A673 (cell line): ENCODE results near the gene TMOD4. TPM values are rescaled to one million over a fixed set of nuclear protein-coding genes. Genes with fewer than 3 reads are reported as not detected.

ENCODE experiments used
- BruUV-seq: library from RNA; stranded (reverse); fragments of 400-500 nt; replicated peaks from 2 replicates; lab custom pipeline; 2021; lab: Mats Ljungman, UMichigan
- CTCF ChIA-PET: fragments of 300-600 bp; sonication (Branson Sonifier 250); formaldehyde crosslinking; loops from one replicate; lab custom pipeline; 2022; ENCODE audit warnings: antibody characterized with exemption; lab: Charles Lee
- POLR2A ChIA-PET: fragments of 300-600 bp; sonication (Branson Sonifier 250); formaldehyde crosslinking; loops from one replicate; lab custom pipeline; 2022; ENCODE audit warnings: antibody characterized with exemption; ENCODE audit not compliant: low non-redundant PET; lab: Charles Lee
- DNase-seq: peaks from one replicate; pipeline ENCODE4 v3.0.0-alpha.2; 2015; ENCODE audit warnings: low spot score
- H3K27ac ChIP-seq: fragments of 200-600 bp; sonication (generic); 2 replicates; pipeline ENCODE4 v1.5.1; 2016; ENCODE audit warnings: mixed run types, low read depth, mild to moderate bottlenecking, mixed read lengths, antibody characterized with exemption, low read length; ENCODE audit not compliant: poor library complexity, severe bottlenecking
- H3K27me3 ChIP-seq: fragments of 200-600 bp; sonication (generic); replicated peaks from 2 replicates; pipeline ENCODE4 v1.6.1; 2017; ENCODE audit warnings: mixed run types, low read depth, mild to moderate bottlenecking, mixed read lengths, antibody characterized with exemption, low read length; ENCODE audit not compliant: insufficient read depth, poor library complexity
- H3K36me3 ChIP-seq: fragments of 200-600 bp; sonication (generic); 2 replicates; pipeline ENCODE4 v1.6.1; 2016; ENCODE audit warnings: mixed run types, mild to moderate bottlenecking, mixed read lengths, antibody characterized with exemption, low read length; ENCODE audit not compliant: insufficient read depth, poor library complexity, severe bottlenecking
- H3K4me1 ChIP-seq: fragments of 200-600 bp; sonication (generic); 2 replicates; pipeline ENCODE4 v1.6.1; 2017; ENCODE audit warnings: mixed run types, mild to moderate bottlenecking, mixed read lengths, antibody characterized with exemption, low read length; ENCODE audit not compliant: insufficient read depth, poor library complexity, severe bottlenecking
- H3K4me3 ChIP-seq: fragments of 200-600 bp; sonication (generic); 2 replicates; pipeline ENCODE4 v1.5.1; 2016; ENCODE audit warnings: low read depth, mixed run types, mild to moderate bottlenecking, mixed read lengths, low read length; ENCODE audit not compliant: poor library complexity, severe bottlenecking
- H3K9me3 ChIP-seq: fragments of 200-600 bp; sonication (generic); 2 replicates; pipeline ENCODE4 v1.6.1; 2016; ENCODE audit warnings: mixed run types, low read depth, mild to moderate bottlenecking, mixed read lengths, antibody characterized with exemption, low read length; ENCODE audit not compliant: poor library complexity, severe bottlenecking
- EZH2 ChIP-seq: fragments of 200-600 bp; sonication (generic); IDR thresholded peaks from 2 replicates; pipeline ENCODE4 v1.6.1; 2017; ENCODE audit warnings: borderline replicate concordance, low read depth, mild to moderate bottlenecking, mixed read lengths, antibody characterized with exemption, low read length; ENCODE audit not compliant: poor library complexity, severe bottlenecking
- intact Hi-C: fragments of 100-400 bp; cut with micrococcal nuclease; formaldehyde crosslinking; loops from one replicate; pipeline ENCODE4 v1.10.0; 2022; ENCODE audit not compliant: unreplicated experiment
- total RNA-seq: library from RNA; stranded (reverse); gene quantifications from 2 replicates; pipeline ENCODE4 v1.2.3, GENCODE V29; 2021
- TF ChIP-seq, protein P1 (sequence below): fragments of 300-800, 200-600 bp; sonication (generic); conservative IDR thresholded peaks from 2 replicates; pipeline ENCODE4 v1.5.1; 2017; ENCODE audit warnings: low read depth, mild to moderate bottlenecking, antibody characterized with exemption, low read length, moderate library complexity, mixed read lengths

The TMOD4 gene
- total RNA-seq, 1 experiment from 2014 or later: 1.4 TPM

DNA sequence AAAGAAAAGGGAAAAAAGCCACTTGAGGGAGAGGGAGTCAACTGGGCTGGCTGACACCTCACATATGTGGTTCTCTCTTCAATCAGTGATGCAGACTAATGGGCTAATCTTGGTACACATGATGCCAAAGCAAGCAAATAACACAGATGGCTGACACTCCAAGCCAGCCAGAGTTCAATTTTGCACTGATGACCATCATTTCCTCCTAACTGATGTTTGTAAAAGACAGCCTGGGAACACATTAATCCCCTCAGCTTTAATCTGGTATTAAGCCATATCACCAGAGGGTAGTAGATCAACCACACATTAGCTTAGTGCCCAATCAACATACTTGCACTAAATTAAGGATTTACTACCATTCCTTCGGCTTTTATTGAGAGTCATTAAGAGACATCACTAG lies 11.4 kb upstream of the TMOD4 start:
- Histone ChIP-seq H3K4me1 (peaks cover 5% of the 10 kb centered on the region), H3K27ac (no peak overlapping the region), H3K27me3 (no peaks in the 10 kb centered on the region), H3K9me3 (no peaks in the 10 kb centered on the region), H3K36me3 (peaks cover 34% of the 10 kb centered on the region), H3K4me3 (no peak overlapping the region)
- no peak for DNase-seq
- POLR2A ChIA-PET: no interaction called here
- CTCF ChIA-PET: no interaction called here
- BruUV-seq: no TSS peak
- intact Hi-C loops: no loop called here
- no peak for TF ChIP-seq EZH2
- TF ChIP-seq, protein P1, sequence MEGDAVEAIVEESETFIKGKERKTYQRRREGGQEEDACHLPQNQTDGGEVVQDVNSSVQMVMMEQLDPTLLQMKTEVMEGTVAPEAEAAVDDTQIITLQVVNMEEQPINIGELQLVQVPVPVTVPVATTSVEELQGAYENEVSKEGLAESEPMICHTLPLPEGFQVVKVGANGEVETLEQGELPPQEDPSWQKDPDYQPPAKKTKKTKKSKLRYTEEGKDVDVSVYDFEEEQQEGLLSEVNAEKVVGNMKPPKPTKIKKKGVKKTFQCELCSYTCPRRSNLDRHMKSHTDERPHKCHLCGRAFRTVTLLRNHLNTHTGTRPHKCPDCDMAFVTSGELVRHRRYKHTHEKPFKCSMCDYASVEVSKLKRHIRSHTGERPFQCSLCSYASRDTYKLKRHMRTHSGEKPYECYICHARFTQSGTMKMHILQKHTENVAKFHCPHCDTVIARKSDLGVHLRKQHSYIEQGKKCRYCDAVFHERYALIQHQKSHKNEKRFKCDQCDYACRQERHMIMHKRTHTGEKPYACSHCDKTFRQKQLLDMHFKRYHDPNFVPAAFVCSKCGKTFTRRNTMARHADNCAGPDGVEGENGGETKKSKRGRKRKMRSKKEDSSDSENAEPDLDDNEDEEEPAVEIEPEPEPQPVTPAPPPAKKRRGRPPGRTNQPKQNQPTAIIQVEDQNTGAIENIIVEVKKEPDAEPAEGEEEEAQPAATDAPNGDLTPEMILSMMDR: no peak

DNA sequence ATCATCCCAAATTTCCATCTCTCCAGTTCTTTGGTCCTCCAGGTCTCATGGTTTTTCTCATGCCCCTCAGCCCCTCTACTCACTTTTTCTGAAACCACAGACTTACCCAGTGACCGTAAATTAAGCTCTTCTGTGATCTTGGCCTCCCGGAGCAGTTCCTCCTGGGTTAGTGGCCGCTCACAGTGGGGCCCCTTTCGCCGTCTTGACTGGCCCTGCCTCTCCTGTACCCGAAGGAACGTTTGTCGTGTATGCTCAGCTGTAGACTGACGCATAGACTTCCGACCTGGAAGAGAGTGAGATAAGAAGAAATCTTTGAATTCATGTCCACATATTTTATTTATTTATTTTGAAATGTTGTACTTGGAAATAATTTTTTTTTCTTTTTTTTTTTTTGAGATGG lies 8.4 kb upstream of the TMOD4 start:
- CTCF ChIA-PET: no interaction called here

DNA sequence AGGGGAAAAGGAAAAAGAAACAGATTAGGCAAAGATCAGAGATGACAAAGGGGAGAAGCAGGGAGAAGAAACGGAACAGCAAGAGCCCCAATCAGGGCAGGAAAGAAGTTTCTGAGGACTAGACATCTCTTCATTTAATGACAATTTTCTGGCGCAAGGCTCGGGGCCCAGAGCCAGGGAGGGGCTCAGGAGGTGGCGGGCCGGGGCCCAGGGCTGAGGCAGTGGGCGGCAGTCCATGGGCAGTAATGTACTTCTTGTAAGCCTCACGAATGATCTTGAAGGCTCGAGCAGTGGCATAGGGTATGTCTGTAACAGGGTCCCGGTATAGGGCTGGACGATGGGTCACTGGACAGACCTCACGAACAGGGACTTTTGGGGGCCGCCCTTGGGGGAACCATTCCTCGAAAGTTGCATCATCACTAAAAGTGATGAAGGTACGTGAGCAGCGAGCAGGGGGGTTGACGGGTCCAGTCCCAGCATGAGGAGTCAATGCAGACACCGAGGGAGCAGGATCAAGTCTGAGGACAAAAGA lies 799 bp upstream of the TMOD4 start:
- ChIA-PET CTCF (interaction anchor here (0.7 kb wide), 1 partner anchor 77 kb away, joined by 4 read pairs; no protein-coding TSS in a partner anchor), POLR2A (no interaction called here)
- no peaks in the 10 kb centered on the region for H3K9me3 ChIP-seq
- peaks cover 61% of the 10 kb centered on the region for H3K36me3 ChIP-seq
- no peak overlapping the region for H3K4me3 ChIP-seq
- H3K27ac ChIP-seq: no peak overlapping the region
- no TSS peak for BruUV-seq
- intact Hi-C loops: no loop called here
- H3K4me1 ChIP-seq: no peaks in the 10 kb centered on the region
- H3K27me3 ChIP-seq: no peaks in the 10 kb centered on the region
- DNase-seq: no peak
- no peak for TF ChIP-seq EZH2
- TF ChIP-seq, protein P1: no peak

More for the DNA sequence above, 8.4 kb upstream of the TMOD4 start:
- DNase-seq: no peak
- POLR2A ChIA-PET: no interaction called here
- Histone ChIP-seq H3K36me3 (peaks cover 55% of the 10 kb centered on the region), H3K27ac (no peak overlapping the region), H3K4me3 (no peak overlapping the region), H3K9me3 (no peaks in the 10 kb centered on the region), H3K27me3 (no peaks in the 10 kb centered on the region), H3K4me1 (peaks cover 5% of the 10 kb centered on the region)
- TF ChIP-seq EZH2: no peak
- TF ChIP-seq, protein P1: no peak
- intact Hi-C loops: no loop called here
- no TSS peak for BruUV-seq
